GM12874 (cell line): ENCODE measurements around the gene ANKRD6.

Experiments
- TF ChIP-seq, protein P1 (sequence below): IDR thresholded peaks from 2 replicates; pipeline ENCODE4 v1.5.1; 2011; ENCODE audit warnings: low read depth, mild to moderate bottlenecking, control low read depth, low read length, moderate library complexity; ENCODE audit not compliant: insufficient read depth

The ANKRD6 gene

GRCh38 chr6:89640804-89641203 is 207.9 kb downstream of the ANKRD6 start:
- TF ChIP-seq, protein P1, sequence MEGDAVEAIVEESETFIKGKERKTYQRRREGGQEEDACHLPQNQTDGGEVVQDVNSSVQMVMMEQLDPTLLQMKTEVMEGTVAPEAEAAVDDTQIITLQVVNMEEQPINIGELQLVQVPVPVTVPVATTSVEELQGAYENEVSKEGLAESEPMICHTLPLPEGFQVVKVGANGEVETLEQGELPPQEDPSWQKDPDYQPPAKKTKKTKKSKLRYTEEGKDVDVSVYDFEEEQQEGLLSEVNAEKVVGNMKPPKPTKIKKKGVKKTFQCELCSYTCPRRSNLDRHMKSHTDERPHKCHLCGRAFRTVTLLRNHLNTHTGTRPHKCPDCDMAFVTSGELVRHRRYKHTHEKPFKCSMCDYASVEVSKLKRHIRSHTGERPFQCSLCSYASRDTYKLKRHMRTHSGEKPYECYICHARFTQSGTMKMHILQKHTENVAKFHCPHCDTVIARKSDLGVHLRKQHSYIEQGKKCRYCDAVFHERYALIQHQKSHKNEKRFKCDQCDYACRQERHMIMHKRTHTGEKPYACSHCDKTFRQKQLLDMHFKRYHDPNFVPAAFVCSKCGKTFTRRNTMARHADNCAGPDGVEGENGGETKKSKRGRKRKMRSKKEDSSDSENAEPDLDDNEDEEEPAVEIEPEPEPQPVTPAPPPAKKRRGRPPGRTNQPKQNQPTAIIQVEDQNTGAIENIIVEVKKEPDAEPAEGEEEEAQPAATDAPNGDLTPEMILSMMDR: no peak

DNA sequence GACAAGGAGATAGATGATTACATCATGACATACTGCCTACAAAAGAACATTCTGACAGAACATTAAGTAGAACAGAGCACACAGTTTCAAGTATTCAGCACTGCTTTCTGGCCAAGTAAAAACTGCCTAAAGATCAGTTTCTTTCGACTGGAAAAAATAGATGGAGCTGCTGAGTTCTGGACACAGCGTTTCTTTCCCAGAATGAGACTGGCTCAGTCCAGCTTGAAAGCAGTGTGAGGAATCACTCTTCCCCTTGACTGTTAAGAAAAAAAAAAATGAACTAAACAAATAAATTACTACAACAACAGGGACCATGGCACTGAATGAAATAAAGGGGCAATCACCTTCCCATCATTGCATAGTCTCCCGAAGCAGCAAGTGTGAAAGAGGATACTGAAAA is 210.0 kb downstream of the ANKRD6 start:
- TF ChIP-seq, protein P1: no peak

DNA sequence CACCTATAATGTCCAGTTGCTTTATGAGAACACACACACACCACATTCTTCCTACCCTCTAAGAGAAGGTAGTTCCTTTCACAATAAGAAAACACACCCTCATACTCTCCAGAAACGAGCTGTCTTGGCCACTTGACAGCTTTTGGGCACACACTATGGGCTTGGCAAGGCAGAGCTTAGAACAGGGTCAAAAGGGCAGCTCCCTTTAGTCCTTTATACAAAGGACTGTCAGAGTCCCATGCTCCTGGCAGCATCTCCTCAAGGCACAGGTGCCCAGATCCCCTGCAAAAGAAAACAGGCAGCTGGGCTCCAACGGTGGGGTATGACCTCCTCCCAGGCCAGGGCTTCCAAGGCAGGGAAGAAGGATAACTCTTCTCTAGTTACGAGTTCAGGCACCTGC is 210.5 kb downstream of the ANKRD6 start:
- TF ChIP-seq, protein P1: no peak

DNA sequence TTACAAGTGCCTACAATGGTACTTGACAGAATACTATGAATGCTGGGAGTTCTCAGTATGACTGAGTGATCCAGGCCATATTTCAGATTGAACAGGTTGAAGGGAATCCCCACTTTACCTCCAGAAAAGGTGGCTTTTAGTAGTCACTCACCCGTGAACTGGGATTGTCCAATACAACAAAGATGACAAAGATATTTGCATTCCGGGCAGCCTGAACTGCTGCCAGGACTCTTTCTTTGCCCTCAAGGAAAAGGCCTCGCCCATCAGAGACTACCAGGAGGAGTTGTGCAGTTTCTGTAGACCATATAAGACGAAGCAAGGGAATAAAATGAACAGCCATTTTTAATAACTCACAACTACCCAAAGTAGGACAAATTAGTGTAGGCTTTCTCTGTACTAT is 211.9 kb downstream of the ANKRD6 start:
- TF ChIP-seq, protein P1: no peak

DNA sequence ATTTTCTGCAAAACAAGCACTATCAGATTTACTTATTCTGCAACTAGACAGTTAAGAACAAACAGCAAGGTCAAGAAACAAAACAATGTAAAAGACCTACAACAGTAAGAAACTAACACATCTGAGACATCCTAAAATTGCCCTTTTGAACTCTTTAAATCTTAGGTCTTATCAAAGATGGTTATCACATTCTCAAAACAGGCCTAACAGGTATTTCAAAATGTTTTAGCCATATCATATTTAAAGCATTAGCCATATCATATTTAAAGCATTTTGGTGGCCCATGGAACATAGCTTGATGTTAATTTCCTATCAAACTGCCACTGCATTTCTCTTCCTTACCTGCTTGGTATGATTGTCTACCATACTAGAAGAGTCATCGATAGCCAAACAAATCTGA is 216.7 kb downstream of the ANKRD6 start:
- TF ChIP-seq, protein P1: no peak

GRCh38 chr6:89650579-89650978 is 217.6 kb downstream of the ANKRD6 start:
- TF ChIP-seq, protein P1: no peak

DNA sequence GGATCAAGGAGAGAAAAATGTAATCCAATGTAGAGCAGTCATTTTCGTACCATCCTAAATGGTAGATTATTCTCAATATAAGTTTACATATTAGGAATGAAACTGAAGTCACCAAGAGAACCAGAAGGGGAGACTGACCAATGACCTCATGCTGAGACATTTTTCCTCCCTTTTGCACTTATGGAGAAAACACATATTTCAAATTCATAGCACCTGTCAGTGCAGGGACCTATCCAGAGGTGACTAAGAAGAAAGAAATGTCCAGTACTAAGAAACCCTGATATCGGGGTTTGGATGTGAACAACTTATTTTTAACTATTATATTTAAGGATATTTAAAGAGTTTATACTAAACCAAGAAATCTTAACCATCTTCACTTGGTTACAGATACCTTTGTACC is 222.2 kb downstream of the ANKRD6 start:
- TF ChIP-seq, protein P1: no peak
